Neural progenitor cell (in vitro differentiated cells): ENCODE data around the gene SRGAP3. TPM values are rescaled to one million over a fixed set of nuclear protein-coding genes. Genes with fewer than 3 reads are reported as not detected.

Experiments used
- DNase-seq: peaks from one replicate; pipeline ENCODE4 v3.0.0-alpha.2; 2016; ENCODE audit warnings: low spot score
- H2AFZ ChIP-seq: fragments of 200-600 bp; sonication (generic); replicated peaks from 2 replicates; pipeline ENCODE4 v1.6.1; 2016; ENCODE audit warnings: antibody characterized with exemption
- H3F3A ChIP-seq: fragments of 200-600 bp; sonication (generic); 2 replicates; pipeline ENCODE4 v1.6.1; 2016; ENCODE audit warnings: antibody characterized with exemption, low read depth
- H3K27ac ChIP-seq: fragments of 200-600 bp; sonication (generic); 2 replicates; pipeline ENCODE4 v1.5.1; 2016; ENCODE audit warnings: mild to moderate bottlenecking
- H3K27me3 ChIP-seq: fragments of 200-600 bp; sonication (generic); 2 replicates; pipeline ENCODE4 v1.6.1; 2016; ENCODE audit warnings: mild to moderate bottlenecking, moderate library complexity
- H3K36me3 ChIP-seq: fragments of 200-600 bp; sonication (generic); 2 replicates; pipeline ENCODE4 v1.5.1; 2016
- H3K4me1 ChIP-seq: fragments of 200-600 bp; sonication (generic); 2 replicates; pipeline ENCODE4 v1.6.1; 2016; ENCODE audit warnings: mixed run types
- H3K4me2 ChIP-seq: fragments of 200-600 bp; sonication (generic); 2 replicates; pipeline ENCODE4 v1.6.1; 2016
- H3K4me3 ChIP-seq: fragments of 200-600 bp; sonication (generic); 2 replicates; pipeline ENCODE4 v1.5.1; 2016
- H3K79me2 ChIP-seq: fragments of 200-600 bp; sonication (generic); 2 replicates; pipeline ENCODE4 v1.6.1; 2016; ENCODE audit warnings: low read depth
- H3K9ac ChIP-seq: fragments of 200-600 bp; sonication (generic); 2 replicates; pipeline ENCODE4 v1.6.1; 2016
- H3K9me3 ChIP-seq: fragments of 200-600 bp; sonication (generic); 2 replicates; pipeline ENCODE4 v1.5.1; 2016; ENCODE audit warnings: low read depth
- H4K20me1 ChIP-seq: fragments of 200-600 bp; sonication (generic); 2 replicates; pipeline ENCODE4 v1.6.1; 2016; ENCODE audit warnings: low read depth
- H3K27ac Mint-ChIP-seq: 3 replicates; pipeline ENCODE4 v1.8.0; 2021; ENCODE audit warnings: mixed read lengths
- H3K27me3 Mint-ChIP-seq: 2 replicates; pipeline ENCODE4 v1.8.0; 2022; ENCODE audit warnings: low read depth, mild to moderate bottlenecking, inconsistent platforms, moderate library complexity, mixed read lengths; ENCODE audit not compliant: insufficient read depth
- H3K36me3 Mint-ChIP-seq: 3 replicates; pipeline ENCODE4 v1.8.0; 2021; ENCODE audit warnings: mixed read lengths
- H3K4me1 Mint-ChIP-seq: 3 replicates; pipeline ENCODE4 v1.8.0; 2021; ENCODE audit warnings: mixed read lengths
- H3K4me3 Mint-ChIP-seq: 3 replicates; pipeline ENCODE4 v1.8.0; 2021; ENCODE audit warnings: mild to moderate bottlenecking, moderate library complexity, mixed read lengths
- H3K9me3 Mint-ChIP-seq: 3 replicates; pipeline ENCODE4 v1.8.0; 2020; ENCODE audit warnings: mixed read lengths
- CTCF ChIP-seq: fragments of 200-600 bp; sonication (generic); IDR thresholded peaks from 2 replicates; pipeline ENCODE4 v1.5.1; 2017; ENCODE audit warnings: antibody characterized with exemption, mild to moderate bottlenecking
- EZH2 ChIP-seq: fragments of 200-600 bp; sonication (generic); IDR thresholded peaks from 2 replicates; pipeline ENCODE4 v1.6.1; 2017; ENCODE audit warnings: antibody characterized with exemption, mild to moderate bottlenecking, moderate library complexity
- EZH2phosphoT487 ChIP-seq: fragments of 200-600 bp; sonication (generic); IDR thresholded peaks from 2 replicates; pipeline ENCODE4 v1.6.1; 2017; ENCODE audit warnings: antibody characterized with exemption
- total RNA-seq: library from RNA; depleted of rRNA; stranded (reverse); fragments of >200 nt; gene quantifications from 2 replicates; pipeline ENCODE4 v1.2.3, GENCODE V29; 2015; ENCODE audit warnings: low replicate concordance

Gene SRGAP3
- total RNA-seq, 1 donor from 2014 or later = 59.3 TPM

- no peaks in the 10 kb centered on the region for H3K79me2 ChIP-seq
- no peaks in the 10 kb centered on the region for H3K4me1 ChIP-seq
- no peak overlapping the region for H3K9ac ChIP-seq
- no peak overlapping the region for H3K4me2 ChIP-seq
- no peaks in the 10 kb centered on the region for H3K9me3 ChIP-seq
- no peak overlapping the region for H3K4me3 ChIP-seq
- no peak overlapping the region for H3K4me3 Mint-ChIP-seq
- H4K20me1 ChIP-seq = no peaks in the 10 kb centered on the region
- H3K27me3 Mint-ChIP-seq = peaks cover 4% of the 10 kb centered on the region
- peaks cover 27% of the 10 kb centered on the region for H3K36me3 Mint-ChIP-seq
- H3K9me3 Mint-ChIP-seq = no peaks in the 10 kb centered on the region
- no peak for TF ChIP-seq EZH2
- no peak for TF ChIP-seq EZH2phosphoT487
- no peak for TF ChIP-seq CTCF
- H2AFZ ChIP-seq = no peak overlapping the region
- no peak overlapping the region for H3K27ac Mint-ChIP-seq
- peaks cover 7% of the 10 kb centered on the region for H3F3A ChIP-seq
- H3K27me3 ChIP-seq = no peaks in the 10 kb centered on the region
- H3K27ac ChIP-seq = no peak overlapping the region
- peak; percentile 29 for DNase-seq
- H3K36me3 ChIP-seq = no peaks in the 10 kb centered on the region
- peaks cover 18% of the 10 kb centered on the region for H3K4me1 Mint-ChIP-seq
Observed at GRCh38 chr3:8990266-8991215, 258.9 kb downstream of the SRGAP3 start.

GRCh38 chr3:8988791-8989558, 260.5 kb downstream of the SRGAP3 start:
- H3K4me3 ChIP-seq = no peak overlapping the region
- no peaks in the 10 kb centered on the region for H3K4me1 ChIP-seq
- Mint-ChIP-seq H3K9me3 (no peaks in the 10 kb centered on the region), H3K36me3 (peaks cover 16% of the 10 kb centered on the region), H3K27ac (no peak overlapping the region), H3K4me1 (peaks cover 18% of the 10 kb centered on the region), H3K4me3 (no peak overlapping the region), H3K27me3 (peaks cover 4% of the 10 kb centered on the region)
- no peaks in the 10 kb centered on the region for H3K9me3 ChIP-seq
- H3K27ac ChIP-seq = no peak overlapping the region
- H3K27me3 ChIP-seq = no peaks in the 10 kb centered on the region
- H3F3A ChIP-seq = peaks cover 7% of the 10 kb centered on the region
- DNase-seq = no peak
- H3K9ac ChIP-seq = no peak overlapping the region
- no peaks in the 10 kb centered on the region for H4K20me1 ChIP-seq
- H3K36me3 ChIP-seq = no peaks in the 10 kb centered on the region
- no peak overlapping the region for H2AFZ ChIP-seq
- no peak for TF ChIP-seq EZH2phosphoT487
- no peak for TF ChIP-seq EZH2
- TF ChIP-seq CTCF = no peak
- H3K4me2 ChIP-seq = no peak overlapping the region
- H3K79me2 ChIP-seq = no peaks in the 10 kb centered on the region

GRCh38 chr3:8988384-8988655, 261.1 kb downstream of the SRGAP3 start:
- Histone ChIP-seq H3K36me3 (no peaks in the 10 kb centered on the region), H3K79me2 (no peaks in the 10 kb centered on the region), H3K9me3 (no peaks in the 10 kb centered on the region), H3F3A (peaks cover 7% of the 10 kb centered on the region), H3K27ac (no peak overlapping the region), H4K20me1 (no peaks in the 10 kb centered on the region), H3K9ac (no peak overlapping the region), H3K27me3 (no peaks in the 10 kb centered on the region), H2AFZ (no peak overlapping the region), H3K4me2 (no peak overlapping the region), H3K4me1 (no peaks in the 10 kb centered on the region), H3K4me3 (no peak overlapping the region)
- Mint-ChIP-seq H3K9me3 (no peaks in the 10 kb centered on the region), H3K27me3 (peaks cover 5% of the 10 kb centered on the region), H3K36me3 (peaks cover 14% of the 10 kb centered on the region), H3K4me3 (no peak overlapping the region), H3K27ac (no peak overlapping the region), H3K4me1 (peaks cover 16% of the 10 kb centered on the region)
- no peak for DNase-seq
- TF ChIP-seq CTCF (no peak), EZH2phosphoT487 (no peak), EZH2 (no peak)
